Liver (tissue), 3 donors: ENCODE measurements around the gene STAT2.

ENCODE experiments used
- EGR1 ChIP-seq, 2 donors: IDR thresholded peaks; 2 replicates each; pipeline ENCODE4 v1.6.1; 2016 to 2018; ENCODE audit warnings: antibody characterized with exemption in 2 of 2, low read depth in 2 of 2
- FOXA1 ChIP-seq: IDR thresholded peaks from 2 replicates; pipeline ENCODE4 v1.6.1; 2016; ENCODE audit warnings: antibody characterized with exemption
- FOXA2 ChIP-seq: IDR thresholded peaks from 2 replicates; pipeline ENCODE4 v1.6.1; 2016; ENCODE audit warnings: antibody characterized with exemption
- HNF4A ChIP-seq, 2 donors: conservative IDR thresholded peaks; 2 replicates each; pipeline ENCODE4 v1.6.1; 2016; ENCODE audit warnings: antibody characterized with exemption in 2 of 2, mild to moderate bottlenecking in 2 of 2
- JUND ChIP-seq, 2 donors: IDR thresholded peaks; 2 replicates each; pipeline ENCODE4 v1.6.1; 2016; ENCODE audit warnings: antibody characterized with exemption in 2 of 2
- RAD21 ChIP-seq, 2 donors: IDR thresholded peaks; 2 replicates each; pipeline ENCODE4 v1.6.1; 2016; ENCODE audit warnings: antibody characterized with exemption in 2 of 2, mild to moderate bottlenecking in 2 of 2
- SP1 ChIP-seq: IDR thresholded peaks from 2 replicates; pipeline ENCODE4 v1.6.1; 2018; ENCODE audit warnings: antibody characterized with exemption, mild to moderate bottlenecking
- TAF1 ChIP-seq: conservative IDR thresholded peaks from 2 replicates; pipeline ENCODE4 v1.6.1; 2016; ENCODE audit warnings: antibody characterized with exemption, mild to moderate bottlenecking
- TF ChIP-seq, protein P1 (sequence below): fragments of 150-350 bp; IDR thresholded peaks from 2 replicates; pipeline ENCODE4 v1.5.1; 2017; ENCODE audit warnings: improper control_type of control experiment, low read depth, low read length; ENCODE audit not compliant: missing input control
- TF ChIP-seq, protein P2 (sequence below): IDR thresholded peaks from 2 replicates; pipeline ENCODE4 v1.6.1; 2016; ENCODE audit warnings: antibody characterized with exemption
- TF ChIP-seq, protein P3 (sequence below): IDR thresholded peaks from 2 replicates; pipeline ENCODE4 v1.6.1; 2016; ENCODE audit warnings: antibody characterized with exemption, mild to moderate bottlenecking
- donor health status: healthy.
- donor health status: healthy.

DNA sequence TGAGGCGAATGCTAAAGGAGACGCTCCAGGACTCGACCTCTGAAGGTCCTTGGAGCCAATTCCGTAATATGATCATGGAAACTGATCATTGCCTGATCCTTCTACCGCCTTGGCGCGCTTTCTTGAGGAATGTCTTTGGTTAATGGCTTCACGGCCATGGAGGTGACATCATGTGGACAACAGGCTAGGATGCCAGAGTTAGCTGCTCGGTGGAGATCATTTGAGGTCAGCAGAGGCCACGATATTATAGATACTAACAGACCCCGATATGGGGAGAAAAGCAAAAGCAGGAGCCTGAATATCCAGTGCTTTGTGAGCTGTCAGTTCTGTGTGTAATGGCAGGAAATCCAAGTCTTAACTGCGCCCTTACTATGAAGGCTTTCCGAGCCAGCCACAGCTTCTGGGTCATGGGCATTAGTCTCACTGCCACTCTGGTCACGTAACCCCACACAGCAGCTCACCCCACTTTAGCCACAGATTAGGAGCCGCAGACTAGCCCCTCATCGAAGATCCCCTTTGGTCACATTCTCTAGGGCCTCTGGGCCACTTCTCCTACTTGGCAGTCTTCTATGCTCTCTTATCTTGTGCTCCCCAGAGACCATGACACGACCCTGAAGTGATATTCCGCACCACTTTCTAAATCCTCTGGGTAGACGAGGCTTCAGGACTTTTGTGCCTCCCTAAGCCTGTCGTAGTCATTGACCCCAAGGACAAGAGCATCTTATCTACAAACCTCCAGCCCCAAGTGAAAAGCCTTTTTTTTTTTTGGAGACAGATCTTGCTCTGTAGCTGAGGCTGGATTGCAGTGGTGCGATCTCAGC lies 59.1 kb downstream of the STAT2 start:
- TF ChIP-seq, protein P1, sequence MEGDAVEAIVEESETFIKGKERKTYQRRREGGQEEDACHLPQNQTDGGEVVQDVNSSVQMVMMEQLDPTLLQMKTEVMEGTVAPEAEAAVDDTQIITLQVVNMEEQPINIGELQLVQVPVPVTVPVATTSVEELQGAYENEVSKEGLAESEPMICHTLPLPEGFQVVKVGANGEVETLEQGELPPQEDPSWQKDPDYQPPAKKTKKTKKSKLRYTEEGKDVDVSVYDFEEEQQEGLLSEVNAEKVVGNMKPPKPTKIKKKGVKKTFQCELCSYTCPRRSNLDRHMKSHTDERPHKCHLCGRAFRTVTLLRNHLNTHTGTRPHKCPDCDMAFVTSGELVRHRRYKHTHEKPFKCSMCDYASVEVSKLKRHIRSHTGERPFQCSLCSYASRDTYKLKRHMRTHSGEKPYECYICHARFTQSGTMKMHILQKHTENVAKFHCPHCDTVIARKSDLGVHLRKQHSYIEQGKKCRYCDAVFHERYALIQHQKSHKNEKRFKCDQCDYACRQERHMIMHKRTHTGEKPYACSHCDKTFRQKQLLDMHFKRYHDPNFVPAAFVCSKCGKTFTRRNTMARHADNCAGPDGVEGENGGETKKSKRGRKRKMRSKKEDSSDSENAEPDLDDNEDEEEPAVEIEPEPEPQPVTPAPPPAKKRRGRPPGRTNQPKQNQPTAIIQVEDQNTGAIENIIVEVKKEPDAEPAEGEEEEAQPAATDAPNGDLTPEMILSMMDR, result no peak
- no peak for TF ChIP-seq FOXA2
- TF ChIP-seq, protein P2, sequence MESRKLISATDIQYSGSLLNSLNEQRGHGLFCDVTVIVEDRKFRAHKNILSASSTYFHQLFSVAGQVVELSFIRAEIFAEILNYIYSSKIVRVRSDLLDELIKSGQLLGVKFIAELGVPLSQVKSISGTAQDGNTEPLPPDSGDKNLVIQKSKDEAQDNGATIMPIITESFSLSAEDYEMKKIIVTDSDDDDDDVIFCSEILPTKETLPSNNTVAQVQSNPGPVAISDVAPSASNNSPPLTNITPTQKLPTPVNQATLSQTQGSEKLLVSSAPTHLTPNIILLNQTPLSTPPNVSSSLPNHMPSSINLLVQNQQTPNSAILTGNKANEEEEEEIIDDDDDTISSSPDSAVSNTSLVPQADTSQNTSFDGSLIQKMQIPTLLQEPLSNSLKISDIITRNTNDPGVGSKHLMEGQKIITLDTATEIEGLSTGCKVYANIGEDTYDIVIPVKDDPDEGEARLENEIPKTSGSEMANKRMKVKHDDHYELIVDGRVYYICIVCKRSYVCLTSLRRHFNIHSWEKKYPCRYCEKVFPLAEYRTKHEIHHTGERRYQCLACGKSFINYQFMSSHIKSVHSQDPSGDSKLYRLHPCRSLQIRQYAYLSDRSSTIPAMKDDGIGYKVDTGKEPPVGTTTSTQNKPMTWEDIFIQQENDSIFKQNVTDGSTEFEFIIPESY, result no peak
- TF ChIP-seq FOXA1, result no peak
- no peak for TF ChIP-seq HNF4A (conservative IDR thresholded peaks at IDR 0.05)
- TF ChIP-seq RAD21 (IDR thresholded peaks at IDR 0.05), result no peak
- peak; percentile 1 for TF ChIP-seq SP1
- no peak for TF ChIP-seq TAF1
- no peak for TF ChIP-seq JUND (IDR thresholded peaks at IDR 0.05)
- TF ChIP-seq, protein P3, sequence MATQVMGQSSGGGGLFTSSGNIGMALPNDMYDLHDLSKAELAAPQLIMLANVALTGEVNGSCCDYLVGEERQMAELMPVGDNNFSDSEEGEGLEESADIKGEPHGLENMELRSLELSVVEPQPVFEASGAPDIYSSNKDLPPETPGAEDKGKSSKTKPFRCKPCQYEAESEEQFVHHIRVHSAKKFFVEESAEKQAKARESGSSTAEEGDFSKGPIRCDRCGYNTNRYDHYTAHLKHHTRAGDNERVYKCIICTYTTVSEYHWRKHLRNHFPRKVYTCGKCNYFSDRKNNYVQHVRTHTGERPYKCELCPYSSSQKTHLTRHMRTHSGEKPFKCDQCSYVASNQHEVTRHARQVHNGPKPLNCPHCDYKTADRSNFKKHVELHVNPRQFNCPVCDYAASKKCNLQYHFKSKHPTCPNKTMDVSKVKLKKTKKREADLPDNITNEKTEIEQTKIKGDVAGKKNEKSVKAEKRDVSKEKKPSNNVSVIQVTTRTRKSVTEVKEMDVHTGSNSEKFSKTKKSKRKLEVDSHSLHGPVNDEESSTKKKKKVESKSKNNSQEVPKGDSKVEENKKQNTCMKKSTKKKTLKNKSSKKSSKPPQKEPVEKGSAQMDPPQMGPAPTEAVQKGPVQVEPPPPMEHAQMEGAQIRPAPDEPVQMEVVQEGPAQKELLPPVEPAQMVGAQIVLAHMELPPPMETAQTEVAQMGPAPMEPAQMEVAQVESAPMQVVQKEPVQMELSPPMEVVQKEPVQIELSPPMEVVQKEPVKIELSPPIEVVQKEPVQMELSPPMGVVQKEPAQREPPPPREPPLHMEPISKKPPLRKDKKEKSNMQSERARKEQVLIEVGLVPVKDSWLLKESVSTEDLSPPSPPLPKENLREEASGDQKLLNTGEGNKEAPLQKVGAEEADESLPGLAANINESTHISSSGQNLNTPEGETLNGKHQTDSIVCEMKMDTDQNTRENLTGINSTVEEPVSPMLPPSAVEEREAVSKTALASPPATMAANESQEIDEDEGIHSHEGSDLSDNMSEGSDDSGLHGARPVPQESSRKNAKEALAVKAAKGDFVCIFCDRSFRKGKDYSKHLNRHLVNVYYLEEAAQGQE, result no peak
- no peak for TF ChIP-seq EGR1 (IDR thresholded peaks at IDR 0.05; ENCODE audit: low read depth in 2 of 2)
